GM18526 (cell line): ENCODE data around the gene CSNK1G1.

Experiments used
- POLR2A ChIP-seq: IDR thresholded peaks from 3 replicates; pipeline ENCODE4 v1.6.1; 2011; ENCODE audit not compliant: insufficient read length; ENCODE audit errors: extremely low read depth

The CSNK1G1 gene

DNA sequence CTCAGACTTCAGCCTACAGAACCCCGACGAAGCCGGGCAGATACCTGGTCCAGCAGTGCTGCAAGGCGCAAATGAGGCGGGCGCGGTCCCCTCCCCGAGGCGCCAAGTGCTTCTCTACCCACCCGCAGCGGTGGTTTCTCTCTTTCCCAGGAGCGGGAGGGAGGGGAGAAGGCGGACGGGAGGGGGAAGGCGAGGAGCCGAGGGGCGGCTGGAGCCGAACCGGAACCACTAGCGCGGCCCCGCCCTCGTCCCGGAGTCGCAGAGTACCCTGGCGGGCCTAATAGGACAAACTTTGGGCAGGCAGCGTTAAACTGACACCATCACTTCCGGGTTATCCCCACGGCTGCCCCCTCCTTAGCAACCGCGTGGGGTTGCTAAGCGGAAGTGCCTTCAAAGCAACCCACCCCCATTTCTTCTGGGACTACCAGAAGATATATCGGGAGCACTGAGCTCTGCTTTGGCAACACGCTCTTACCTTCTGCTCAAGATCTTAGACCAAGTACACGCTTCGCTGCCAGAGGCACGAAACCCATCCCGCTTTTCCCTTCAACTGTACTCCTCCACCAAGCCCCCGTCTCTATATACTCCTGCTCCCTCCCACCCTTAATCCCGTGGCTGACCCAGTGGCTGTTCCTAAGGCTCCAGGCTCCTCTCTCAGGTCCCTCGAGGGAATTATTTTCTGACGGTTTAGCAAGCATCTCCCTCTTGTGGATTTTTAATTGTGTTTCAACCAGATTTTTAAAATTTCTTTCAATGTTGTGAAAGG, at the start of gene CSNK1G1:
TSS of gene CSNK1G1 (minus strand) at position 230 of the 766 bp plus-strand sequence. CDS start 55,674 bp downstream, outside the sequence.
- TF ChIP-seq POLR2A = peak; percentile 50

DNA sequence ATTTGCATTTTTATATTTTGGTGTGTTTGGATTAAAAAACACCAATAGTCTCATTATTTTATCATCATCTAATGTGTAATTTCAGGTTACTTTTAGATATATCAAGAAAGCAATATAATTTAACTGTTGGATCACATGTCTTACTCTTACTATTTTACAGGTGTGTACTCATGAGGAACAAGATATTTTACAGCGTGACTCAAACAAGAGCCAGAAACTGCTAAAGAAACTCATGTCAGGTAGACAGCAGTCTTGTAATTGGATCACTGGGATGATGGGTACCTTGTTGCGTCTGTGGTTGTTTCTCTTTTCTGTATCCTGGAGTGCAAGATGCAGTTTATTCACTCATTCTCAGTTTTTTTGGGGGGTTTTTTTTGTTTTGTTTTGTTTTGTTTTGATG, 44.6 kb upstream of the CSNK1G1 start:
- TF ChIP-seq POLR2A = no peak

DNA sequence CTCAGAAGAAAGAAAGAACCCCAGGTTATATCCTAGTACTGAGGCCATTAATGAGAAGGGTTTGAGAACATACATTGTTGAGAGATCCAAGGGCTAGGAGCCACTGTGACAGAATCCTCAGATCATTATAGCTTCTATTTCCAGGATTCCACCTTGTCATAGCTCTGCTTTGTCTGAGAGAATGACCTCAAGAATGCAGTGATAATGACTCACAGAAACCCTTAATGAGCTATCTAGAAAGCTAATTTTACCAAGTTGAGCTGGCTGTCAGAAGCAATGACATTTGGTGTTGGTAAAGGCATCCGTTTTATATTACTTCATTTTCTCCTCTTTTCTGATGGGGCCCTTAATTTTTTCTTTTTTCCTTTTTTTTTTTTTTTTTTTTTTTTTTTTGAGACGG, 42.6 kb upstream of the CSNK1G1 start:
- no peak for TF ChIP-seq POLR2A

- no peak for TF ChIP-seq POLR2A
Measured at GRCh38 chr15:64396789-64397188, 40.8 kb upstream of the CSNK1G1 start.

DNA sequence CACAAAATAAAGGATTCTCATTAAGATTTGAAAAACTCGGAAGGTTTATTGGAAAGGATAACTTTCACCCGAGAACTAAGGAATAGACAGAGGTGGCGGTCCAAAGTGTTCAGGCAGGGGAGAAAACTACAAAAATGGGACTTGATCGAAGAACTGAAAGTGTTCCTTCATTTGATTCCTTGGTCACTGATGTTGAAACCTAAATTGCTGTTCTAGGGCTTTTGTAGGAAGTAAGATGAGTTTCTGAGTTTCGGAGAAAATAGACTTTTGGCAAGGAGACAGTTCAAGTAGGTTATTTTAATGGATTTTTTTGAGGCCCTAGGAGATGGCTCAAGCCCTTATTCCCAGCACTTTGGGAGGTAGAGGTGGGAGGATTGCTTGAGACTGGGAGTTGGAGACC, 33.1 kb upstream of the CSNK1G1 start:
- no peak for TF ChIP-seq POLR2A

DNA sequence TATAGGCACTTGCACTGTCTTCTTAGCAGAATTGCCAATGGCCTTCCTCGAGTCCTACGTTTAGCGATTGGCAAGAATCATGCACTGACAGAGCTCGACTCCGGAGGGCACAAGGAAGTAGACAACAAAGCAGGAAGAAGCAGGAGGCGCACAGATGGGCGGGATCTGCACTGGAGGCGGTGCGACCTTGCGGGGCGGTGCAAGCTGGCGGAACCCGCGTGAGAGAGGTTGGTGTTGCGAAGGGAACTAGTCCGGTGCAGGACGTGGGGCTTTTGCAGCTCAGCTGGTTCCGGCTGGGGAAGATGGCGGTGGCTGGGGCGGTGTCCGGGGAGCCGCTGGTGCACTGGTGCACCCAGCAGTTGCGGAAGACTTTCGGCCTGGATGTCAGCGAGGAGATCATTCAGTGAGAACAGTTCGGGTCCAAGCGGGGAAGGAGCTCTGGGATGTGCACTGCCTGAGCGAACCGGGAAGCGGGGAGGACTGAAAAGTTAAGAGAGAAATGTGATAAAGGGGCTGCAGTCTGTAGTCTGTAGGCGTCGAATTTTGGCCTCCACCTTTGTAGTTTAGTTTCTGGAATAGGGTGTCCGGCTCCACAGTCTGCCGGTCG, 31.7 kb upstream of the CSNK1G1 start, which contains the start of gene TRIP4:
TSS of gene TRIP4 (plus strand) at position 275 of the 607 bp plus-strand sequence. CDS start at position 303, 28 bp downstream.
- peak; percentile 90 for TF ChIP-seq POLR2A

GRCh38 chr15:64386291-64386690, 30.3 kb upstream of the CSNK1G1 start:
- TF ChIP-seq POLR2A = no peak

DNA sequence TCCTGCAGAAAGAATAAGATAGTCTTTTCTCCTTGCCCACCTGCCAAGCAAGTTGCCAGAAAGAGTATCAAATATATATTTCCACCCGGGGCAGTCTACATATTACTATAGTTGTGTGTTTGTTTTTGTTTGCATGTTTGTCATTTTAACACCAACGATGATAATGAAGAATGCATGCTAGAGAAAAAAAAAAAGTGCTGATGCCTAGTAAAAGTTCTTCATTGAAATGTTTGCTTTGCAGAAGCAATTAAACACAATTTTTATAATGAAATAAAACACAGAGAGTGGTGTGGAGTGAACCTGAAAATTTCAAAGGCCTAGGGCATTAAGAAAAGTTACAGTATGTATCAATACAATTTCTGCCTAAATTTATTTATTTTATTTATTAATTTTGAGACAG, 27.8 kb upstream of the CSNK1G1 start:
- no peak for TF ChIP-seq POLR2A

DNA sequence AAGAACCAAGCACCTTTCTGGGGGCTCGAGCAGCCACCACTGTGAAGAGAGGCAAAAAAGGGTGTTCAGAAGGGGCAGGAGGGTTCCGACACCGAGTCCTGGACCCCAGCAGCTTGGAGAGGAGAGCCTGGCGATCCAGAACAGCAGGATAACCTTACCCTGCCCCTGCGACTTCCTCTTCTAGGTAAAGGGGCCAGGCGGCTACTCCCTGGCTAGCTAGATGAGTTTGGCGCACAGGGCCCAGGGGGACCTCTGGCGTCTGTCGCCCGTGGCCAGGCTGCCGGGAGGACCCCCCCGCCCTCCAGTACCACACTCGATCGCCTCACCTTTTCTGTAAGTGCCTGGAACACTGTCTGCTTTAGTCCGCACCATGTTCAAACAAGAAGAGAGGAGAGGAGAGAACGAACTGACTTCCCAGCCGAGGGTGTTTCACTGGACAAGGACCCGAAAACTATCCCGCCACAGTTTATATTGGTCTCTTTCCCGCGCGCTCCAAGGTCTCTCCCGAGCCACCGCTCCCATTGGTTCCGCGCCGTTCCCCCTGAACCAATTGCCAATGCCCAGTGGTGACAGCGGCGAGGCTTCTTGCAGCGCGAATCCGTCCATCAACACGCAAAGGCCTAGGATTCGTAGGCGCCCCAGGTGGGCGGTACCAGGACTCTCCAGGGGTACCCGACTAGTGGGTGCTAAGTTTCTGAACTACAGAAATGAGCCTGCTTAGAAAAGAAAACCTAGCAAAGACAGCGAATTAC, 25.2 kb upstream of the CSNK1G1 start, which contains the start of gene PCLAF:
TSS of gene PCLAF (minus strand) at position 442 of the 752 bp plus-strand sequence. CDS start at position 372, 70 bp downstream.
- peak; percentile 76 for TF ChIP-seq POLR2A

GRCh38 chr15:64379216-64379960, 23.4 kb upstream of the CSNK1G1 start:
- TF ChIP-seq POLR2A = no peak

- TF ChIP-seq POLR2A = no peak
Measured at GRCh38 chr15:64373360-64373759, 17.4 kb upstream of the CSNK1G1 start.

GRCh38 chr15:64369078-64369607, 13.2 kb upstream of the CSNK1G1 start:
- no peak for TF ChIP-seq POLR2A

GRCh38 chr15:64361259-64361658, 5.3 kb upstream of the CSNK1G1 start:
- no peak for TF ChIP-seq POLR2A

GRCh38 chr15:64356710-64357040, 702 bp upstream of the CSNK1G1 start:
- TF ChIP-seq POLR2A = no peak
